ENCODE results near the gene PBX2. TPM values are rescaled to one million over a fixed set of nuclear protein-coding genes. Genes with fewer than 3 reads are reported as not detected.
"Not testable (repeated sequence)": the region's sequence is repeated elsewhere in the genome, so short reads cannot be mapped to it uniquely, and the experiment has no call there.

PBX2 gene
- total and polyA plus RNA-seq, 2 donors: 28.1 to 76.9 TPM

GRCh38 chr6:32146287-32146686 is 43.7 kb downstream of the PBX2 start:
- no peak for DNase-seq (ENCODE audit: low read depth in 6 of 9, low spot score in 9 of 9)
- peaks cover 2 to 25% of the 10 kb centered on the region in 2 donors for H3K4me1 ChIP-seq (ENCODE audit: control insufficient read depth in 2 of 2, insufficient read depth in 2 of 2, low read length in 2 of 2)
- no peak overlapping the region for H3K27ac ChIP-seq (ENCODE audit: low read depth in 1 of 2, low read length in 1 of 2)
- no peak overlapping the region for H3K4me3 ChIP-seq (ENCODE audit: low read length in 2 of 2)
- peaks cover 3 to 16% of the 10 kb centered on the region in 2 donors for H3K9me3 ChIP-seq (ENCODE audit: control insufficient read depth in 2 of 2, insufficient read depth in 1 of 2, low read length in 1 of 2)
- no peaks in the 10 kb centered on the region for H3K36me3 ChIP-seq (ENCODE audit: control insufficient read depth in 2 of 2, insufficient read depth in 2 of 2, low read length in 1 of 2)
- WGBS: 98% methylated on average over 1 of the region's 1 CpG
- H3K27me3 ChIP-seq (ENCODE audit: control insufficient read depth in 2 of 2, insufficient read depth in 1 of 2, low read length in 1 of 2): peaks cover 39 to 72% of the 10 kb centered on the region in 2 donors

DNA sequence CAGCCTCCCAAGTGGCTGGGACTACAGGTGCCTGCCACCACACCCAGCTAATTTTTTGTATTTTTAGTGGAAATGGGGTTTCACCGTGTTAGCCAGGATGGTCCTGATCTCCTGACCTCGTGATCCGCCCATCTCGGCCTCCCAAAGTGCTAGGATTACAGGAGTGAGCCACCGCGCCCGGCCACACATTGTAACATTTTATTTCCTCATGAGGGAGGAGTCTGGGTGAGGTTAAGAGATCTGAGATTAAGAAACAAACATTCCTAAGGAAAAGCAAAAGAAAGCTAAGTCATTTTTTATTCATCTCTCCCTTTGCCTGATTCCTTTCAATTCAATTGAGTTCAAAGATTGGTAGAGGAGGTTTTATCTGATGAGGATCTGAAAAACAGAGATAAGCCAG is 45.8 kb downstream of the PBX2 start:
- H3K4me3 ChIP-seq (ENCODE audit: low read length in 2 of 2); DNase-seq (ENCODE audit: low read depth in 6 of 9, low spot score in 9 of 9); H3K36me3 ChIP-seq (ENCODE audit: control insufficient read depth in 2 of 2, insufficient read depth in 2 of 2, low read length in 1 of 2); H3K27ac ChIP-seq (ENCODE audit: low read depth in 1 of 2, low read length in 1 of 2): not testable (repeated sequence)
- Histone ChIP-seq H3K4me1 (ENCODE audit: control insufficient read depth in 2 of 2, insufficient read depth in 2 of 2, low read length in 2 of 2) (peaks cover 0 to 13% of the 10 kb centered on the region in 2 donors), H3K27me3 (ENCODE audit: control insufficient read depth in 2 of 2, insufficient read depth in 1 of 2, low read length in 1 of 2) (peaks cover 20 to 51% of the 10 kb centered on the region in 2 donors), H3K9me3 (ENCODE audit: control insufficient read depth in 2 of 2, insufficient read depth in 1 of 2, low read length in 1 of 2) (peaks cover 3 to 11% of the 10 kb centered on the region in 2 donors)
- WGBS: 96% methylated on average over 7 of the region's 7 CpGs

GRCh38 chr6:32140420-32141046 is 49.5 kb downstream of the PBX2 start:
- DNase-seq (ENCODE audit: low read depth in 6 of 9, low spot score in 9 of 9): no peak

DNA sequence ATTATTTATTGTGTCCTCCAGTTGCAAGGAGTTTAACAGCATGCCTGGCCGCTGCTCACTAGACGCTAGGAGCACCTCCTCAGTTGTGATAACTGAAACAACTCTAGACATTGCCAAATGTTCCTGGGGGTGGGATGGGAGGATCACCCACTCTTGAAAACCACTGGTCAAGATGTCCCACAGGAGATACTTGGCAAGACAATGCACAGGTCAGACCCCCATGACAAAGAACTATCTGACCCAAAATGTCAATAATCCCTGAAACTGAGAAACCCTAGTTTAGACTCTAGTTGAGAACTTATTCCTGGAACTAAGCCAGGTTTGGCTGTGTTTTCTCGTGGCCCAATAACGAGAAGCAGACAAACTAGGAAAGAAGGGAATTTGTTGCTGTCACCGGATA is 50.4 kb downstream of the PBX2 start:
- no peak overlapping the region for H3K27ac ChIP-seq (ENCODE audit: low read depth in 1 of 2, low read length in 1 of 2)
- H3K4me3 ChIP-seq (ENCODE audit: low read length in 2 of 2): no peak overlapping the region
- H3K9me3 ChIP-seq (ENCODE audit: control insufficient read depth in 2 of 2, insufficient read depth in 1 of 2, low read length in 1 of 2): no peaks in the 10 kb centered on the region
- H3K4me1 ChIP-seq (ENCODE audit: control insufficient read depth in 2 of 2, insufficient read depth in 2 of 2, low read length in 2 of 2): no peaks in the 10 kb centered on the region
- no peaks in the 10 kb centered on the region for H3K36me3 ChIP-seq (ENCODE audit: control insufficient read depth in 2 of 2, insufficient read depth in 2 of 2, low read length in 1 of 2)
- WGBS: 92% methylated on average over 5 of the region's 5 CpGs
- no peak for DNase-seq (ENCODE audit: low read depth in 6 of 9, low spot score in 9 of 9)
- H3K27me3 ChIP-seq (ENCODE audit: control insufficient read depth in 2 of 2, insufficient read depth in 1 of 2, low read length in 1 of 2): peaks cover 0 to 29% of the 10 kb centered on the region in 2 donors

More at GRCh38 chr6:32140420-32141046, 49.5 kb downstream of the PBX2 start:
- Histone ChIP-seq H3K9me3 (ENCODE audit: control insufficient read depth in 2 of 2, insufficient read depth in 1 of 2, low read length in 1 of 2) (no peaks in the 10 kb centered on the region), H3K4me3 (ENCODE audit: low read length in 2 of 2) (no peak overlapping the region), H3K36me3 (ENCODE audit: control insufficient read depth in 2 of 2, insufficient read depth in 2 of 2, low read length in 1 of 2) (no peaks in the 10 kb centered on the region), H3K27me3 (ENCODE audit: control insufficient read depth in 2 of 2, insufficient read depth in 1 of 2, low read length in 1 of 2) (peaks cover 0 to 31% of the 10 kb centered on the region in 2 donors), H3K27ac (ENCODE audit: low read depth in 1 of 2, low read length in 1 of 2) (no peak overlapping the region), H3K4me1 (ENCODE audit: control insufficient read depth in 2 of 2, insufficient read depth in 2 of 2, low read length in 2 of 2) (no peaks in the 10 kb centered on the region)
- WGBS: 93% methylated on average over 5 of the region's 5 CpGs

DNA sequence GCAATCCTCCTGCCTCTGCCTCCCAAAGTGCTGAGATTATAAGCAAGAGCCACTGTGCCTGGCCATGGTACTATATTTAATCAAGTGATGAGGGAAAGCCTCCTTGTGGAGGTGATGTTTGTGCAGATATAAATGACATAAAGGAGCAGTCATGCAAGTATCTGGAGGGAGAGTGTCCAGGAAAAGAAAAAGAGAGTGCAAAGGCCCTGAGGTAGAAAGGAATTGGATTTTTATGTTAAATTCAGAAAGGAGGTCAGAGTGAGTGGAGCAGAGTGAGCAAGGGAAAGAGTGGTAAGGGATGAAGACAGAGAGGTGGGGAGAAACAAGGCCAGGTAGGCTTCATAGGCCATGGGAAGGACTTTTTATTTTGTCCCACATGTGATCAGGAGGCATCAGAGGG is 52.5 kb downstream of the PBX2 start:
- Histone ChIP-seq H3K9me3 (ENCODE audit: control insufficient read depth in 2 of 2, insufficient read depth in 1 of 2, low read length in 1 of 2) (no peaks in the 10 kb centered on the region), H3K27ac (ENCODE audit: low read depth in 1 of 2, low read length in 1 of 2) (no peak overlapping the region), H3K4me1 (ENCODE audit: control insufficient read depth in 2 of 2, insufficient read depth in 2 of 2, low read length in 2 of 2) (no peaks in the 10 kb centered on the region), H3K4me3 (ENCODE audit: low read length in 2 of 2) (no peak overlapping the region), H3K27me3 (ENCODE audit: control insufficient read depth in 2 of 2, insufficient read depth in 1 of 2, low read length in 1 of 2) (peaks cover 0 to 37% of the 10 kb centered on the region in 2 donors), H3K36me3 (ENCODE audit: control insufficient read depth in 2 of 2, insufficient read depth in 2 of 2, low read length in 1 of 2) (no peaks in the 10 kb centered on the region)
- no peak for DNase-seq (ENCODE audit: low read depth in 6 of 9, low spot score in 9 of 9)

Other genes with a start within 250 kb of the PBX2 start
- gene CFB, start 244.1 kb downstream of the PBX2 start, total RNA-seq: 17.0 TPM
- gene CFB, start 244.1 kb downstream of the PBX2 start, polyA plus RNA-seq: 41.0 TPM
- 62.9 TPM for gene NELFE, start 231.2 kb downstream of the PBX2 start, total RNA-seq
- 44.5 TPM for gene NELFE, start 231.2 kb downstream of the PBX2 start, polyA plus RNA-seq
- gene SKIC2, start 231.0 kb downstream of the PBX2 start, total RNA-seq: 25.4 TPM
- 110 TPM for gene SKIC2, start 231.0 kb downstream of the PBX2 start, polyA plus RNA-seq
- gene DXO, start 218.1 kb downstream of the PBX2 start, total RNA-seq: 11.8 TPM
- gene DXO, start 218.1 kb downstream of the PBX2 start, polyA plus RNA-seq: 27.3 TPM
- 43.2 TPM for gene C4A, start 208.1 kb downstream of the PBX2 start, total RNA-seq
- gene C4A, start 208.1 kb downstream of the PBX2 start, polyA plus RNA-seq: 206 TPM
- 47.4 TPM for gene C4B, start 175.4 kb downstream of the PBX2 start, total RNA-seq
- gene C4B, start 175.4 kb downstream of the PBX2 start, polyA plus RNA-seq: 262 TPM
- gene CYP21A2, start 151.8 kb downstream of the PBX2 start, total RNA-seq: 0.24 TPM
- gene CYP21A2, start 151.8 kb downstream of the PBX2 start, polyA plus RNA-seq: 15.7 TPM
- 2.1 TPM for gene TNXB, start 80.9 kb downstream of the PBX2 start, total RNA-seq
- gene TNXB, start 80.9 kb downstream of the PBX2 start, polyA plus RNA-seq: 8.3 TPM
- 16.0 TPM for gene ATF6B, start 62.0 kb downstream of the PBX2 start, total RNA-seq
- gene ATF6B, start 62.0 kb downstream of the PBX2 start, polyA plus RNA-seq: 49.2 TPM
- gene FKBPL, start 59.9 kb downstream of the PBX2 start, total RNA-seq: 6.8 TPM
- gene FKBPL, start 59.9 kb downstream of the PBX2 start, polyA plus RNA-seq: 6.0 TPM
- gene PRRT1, start 38.3 kb downstream of the PBX2 start, total RNA-seq: not detected
- 6.1 TPM for gene PRRT1, start 38.3 kb downstream of the PBX2 start, polyA plus RNA-seq
- gene PPT2, start 36.1 kb downstream of the PBX2 start, total RNA-seq: 7.6 TPM
- 9.8 TPM for gene PPT2, start 36.1 kb downstream of the PBX2 start, polyA plus RNA-seq
- 10.5 TPM for gene EGFL8, start 25.6 kb downstream of the PBX2 start, total RNA-seq
- gene EGFL8, start 25.6 kb downstream of the PBX2 start, polyA plus RNA-seq: 31.9 TPM
- 25.2 TPM for gene AGPAT1, start 14.1 kb downstream of the PBX2 start, total RNA-seq
- gene AGPAT1, start 14.1 kb downstream of the PBX2 start, polyA plus RNA-seq: 32.6 TPM
- gene RNF5, start 11.8 kb downstream of the PBX2 start, total RNA-seq: 62.8 TPM
- gene RNF5, start 11.8 kb downstream of the PBX2 start, polyA plus RNA-seq: 77.3 TPM
- gene AGER, start 5.9 kb downstream of the PBX2 start, total RNA-seq: 8.5 TPM
- gene AGER, start 5.9 kb downstream of the PBX2 start, polyA plus RNA-seq: 81.3 TPM
- gene GPSM3, start 2.4 kb upstream of the PBX2 start, total RNA-seq: 130 TPM
- gene GPSM3, start 2.4 kb upstream of the PBX2 start, polyA plus RNA-seq: 146 TPM
- gene NOTCH4, start 33.9 kb upstream of the PBX2 start, total RNA-seq: 2.5 TPM
- 32.7 TPM for gene NOTCH4, start 33.9 kb upstream of the PBX2 start, polyA plus RNA-seq
- not detected for gene TSBP1, start 181.7 kb upstream of the PBX2 start, total RNA-seq
- not detected for gene TSBP1, start 181.7 kb upstream of the PBX2 start, polyA plus RNA-seq
- not detected for gene BTNL2, start 217.0 kb upstream of the PBX2 start, total RNA-seq
- not detected for gene BTNL2, start 217.0 kb upstream of the PBX2 start, polyA plus RNA-seq
- gene HLA-DRA, start 249.7 kb upstream of the PBX2 start, total RNA-seq: 1,598 TPM
- gene HLA-DRA, start 249.7 kb upstream of the PBX2 start, polyA plus RNA-seq: 1,667 TPM

All from thymus (tissue), 11 donors.